ENCODE results near the gene ITGA4.

GRCh38 chr2:181500201-181500600 is 43.0 kb downstream of the ITGA4 start:
- no peak for TF ChIP-seq CTCF (IDR thresholded peaks at IDR 0.05)
- TF ChIP-seq POLR2A (IDR thresholded peaks at IDR 0.05): no peak

Data from esophagus squamous epithelium (tissue), 4 donors.